Thyroid gland (tissue), 4 donors: Measurements from ENCODE around the gene DDX24. TPM values are rescaled to one million over a fixed set of nuclear protein-coding genes. Genes with fewer than 3 reads are reported as not detected.

Source experiments
- DNase-seq, 2 donors: peaks; one replicate each; pipeline ENCODE4 v3.0.0-alpha.2; 2019
- H3K27ac ChIP-seq, 3 donors: fragments of 200-600 bp; sonication (generic); 1 replicate in 2 of 3; 2 replicates in 1 of 3; pipeline ENCODE4 v1.5.1; 2016 to 2019; ENCODE audit warnings: mild to moderate bottlenecking in 1 of 3, moderate library complexity in 1 of 3
- H3K27me3 ChIP-seq: fragments of 200-600 bp; sonication (generic); one replicate; pipeline ENCODE4 v1.5.1; 2019
- H3K36me3 ChIP-seq, 2 donors: fragments of 200-600 bp; sonication (generic); one replicate each; pipeline ENCODE4 v1.5.1; 2016 to 2019
- H3K4me1 ChIP-seq, 2 donors: fragments of 200-600 bp; sonication (generic); one replicate each; pipeline ENCODE4 v1.5.1; 2017 to 2019
- H3K4me3 ChIP-seq, 3 donors: fragments of 200-600 bp; sonication (generic); replicated peaks in 1 of 3; 1 replicate in 2 of 3; 2 replicates in 1 of 3; pipeline ENCODE4 v1.5.1; 2016; ENCODE audit warnings: mild to moderate bottlenecking in 1 of 3
- H3K9me3 ChIP-seq: fragments of 200-600 bp; sonication (generic); one replicate; pipeline ENCODE4 v1.5.1; 2017
- POLR2A ChIP-seq, 2 donors: fragments of 450-650 bp; IDR thresholded peaks; one replicate each; pipeline ENCODE4 v1.6.1; 2017; ENCODE audit warnings: antibody characterized with exemption in 2 of 2, mild to moderate bottlenecking in 2 of 2, moderate library complexity in 1 of 2
- WGBS, 2 donors: methylation state at CpG; one replicate each; pipeline ENCODE4 v1.1.5; 2017; 5-methylcytosine and 5-hydroxymethylcytosine counted together
- intact Hi-C: fragments of 100-400 bp; cut with DNase I; formaldehyde crosslinking; loops from one replicate; pipeline ENCODE4 v1.15.1; 2023
- total RNA-seq, 4 donors: library from RNA; depleted of rRNA; stranded (reverse); fragments of >200 nt; gene quantifications; one replicate each; pipeline ENCODE4 v1.2.3, GENCODE V29; 2016
- TF ChIP-seq, protein P1 (sequence below), 6 experiments: fragments of 200-600 bp in 3 of 6; fragments of 450-650 bp in 3 of 6; sonication (generic) in 3 of 6; IDR thresholded peaks; one replicate each; pipeline ENCODE4 v1.5.1; 2016 to 2019; ENCODE audit warnings: antibody characterized with exemption in 6 of 6, mild to moderate bottlenecking in 2 of 6, inconsistent platforms in 1 of 6, moderate library complexity in 1 of 6

Gene DDX24
- total RNA-seq, 4 donors from 2014 or later: 139 to 209 (median 193) TPM

DNA sequence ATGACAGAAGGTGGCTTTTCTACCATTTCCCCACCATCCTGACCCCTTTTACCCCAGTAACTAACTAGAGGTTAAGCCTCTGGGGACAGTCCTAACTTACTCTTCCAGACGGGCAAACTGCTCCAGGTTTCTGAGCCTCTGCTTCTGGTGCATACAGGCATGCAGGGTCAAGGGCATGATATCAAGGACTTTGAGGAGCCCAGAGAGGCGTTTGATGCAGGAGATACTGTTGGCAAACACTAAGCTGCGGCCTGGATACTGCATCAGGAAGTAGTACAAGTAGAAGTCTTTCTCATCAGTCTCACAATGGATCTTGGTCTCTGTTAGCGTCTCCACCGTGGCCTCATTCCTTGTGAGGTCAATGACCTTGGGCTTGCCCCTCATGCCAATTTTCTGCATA, 21.0 kb downstream of the DDX24 start:
- no peak for DNase-seq
- intact Hi-C loops: no loop called here
- no peak overlapping the region for H3K4me3 ChIP-seq
- H3K9me3 ChIP-seq: no peaks in the 10 kb centered on the region
- H3K27ac ChIP-seq: no peak overlapping the region
- TF ChIP-seq, protein P1, sequence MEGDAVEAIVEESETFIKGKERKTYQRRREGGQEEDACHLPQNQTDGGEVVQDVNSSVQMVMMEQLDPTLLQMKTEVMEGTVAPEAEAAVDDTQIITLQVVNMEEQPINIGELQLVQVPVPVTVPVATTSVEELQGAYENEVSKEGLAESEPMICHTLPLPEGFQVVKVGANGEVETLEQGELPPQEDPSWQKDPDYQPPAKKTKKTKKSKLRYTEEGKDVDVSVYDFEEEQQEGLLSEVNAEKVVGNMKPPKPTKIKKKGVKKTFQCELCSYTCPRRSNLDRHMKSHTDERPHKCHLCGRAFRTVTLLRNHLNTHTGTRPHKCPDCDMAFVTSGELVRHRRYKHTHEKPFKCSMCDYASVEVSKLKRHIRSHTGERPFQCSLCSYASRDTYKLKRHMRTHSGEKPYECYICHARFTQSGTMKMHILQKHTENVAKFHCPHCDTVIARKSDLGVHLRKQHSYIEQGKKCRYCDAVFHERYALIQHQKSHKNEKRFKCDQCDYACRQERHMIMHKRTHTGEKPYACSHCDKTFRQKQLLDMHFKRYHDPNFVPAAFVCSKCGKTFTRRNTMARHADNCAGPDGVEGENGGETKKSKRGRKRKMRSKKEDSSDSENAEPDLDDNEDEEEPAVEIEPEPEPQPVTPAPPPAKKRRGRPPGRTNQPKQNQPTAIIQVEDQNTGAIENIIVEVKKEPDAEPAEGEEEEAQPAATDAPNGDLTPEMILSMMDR (IDR thresholded peaks at IDR 0.05): no peak
- TF ChIP-seq POLR2A (IDR thresholded peaks at IDR 0.05): no peak
- H3K4me1 ChIP-seq: peaks cover 0 to 7% of the 10 kb centered on the region in 2 donors
- H3K27me3 ChIP-seq: no peaks in the 10 kb centered on the region
- 75 to 82% methylated on average over 5 of the region's 5 CpGs for WGBS, 2 donors
- H3K36me3 ChIP-seq: peaks cover 57 to 73% of the 10 kb centered on the region in 2 donors

GRCh38 chr14:94058674-94059138, 22.3 kb downstream of the DDX24 start:
- H3K27me3 ChIP-seq: no peaks in the 10 kb centered on the region
- H3K4me3 ChIP-seq: no peak overlapping the region
- WGBS, 2 donors: 66 to 68% methylated on average over 5 of the region's 5 CpGs
- H3K9me3 ChIP-seq: no peaks in the 10 kb centered on the region
- TF ChIP-seq POLR2A (IDR thresholded peaks at IDR 0.05): no peak
- TF ChIP-seq, protein P1 (IDR thresholded peaks at IDR 0.05): no peak
- no peak for DNase-seq
- H3K27ac ChIP-seq: no peak overlapping the region
- intact Hi-C loops: no loop called here
- H3K36me3 ChIP-seq: peaks cover 69 to 85% of the 10 kb centered on the region in 2 donors
- peaks cover 0 to 7% of the 10 kb centered on the region in 2 donors for H3K4me1 ChIP-seq

DNA sequence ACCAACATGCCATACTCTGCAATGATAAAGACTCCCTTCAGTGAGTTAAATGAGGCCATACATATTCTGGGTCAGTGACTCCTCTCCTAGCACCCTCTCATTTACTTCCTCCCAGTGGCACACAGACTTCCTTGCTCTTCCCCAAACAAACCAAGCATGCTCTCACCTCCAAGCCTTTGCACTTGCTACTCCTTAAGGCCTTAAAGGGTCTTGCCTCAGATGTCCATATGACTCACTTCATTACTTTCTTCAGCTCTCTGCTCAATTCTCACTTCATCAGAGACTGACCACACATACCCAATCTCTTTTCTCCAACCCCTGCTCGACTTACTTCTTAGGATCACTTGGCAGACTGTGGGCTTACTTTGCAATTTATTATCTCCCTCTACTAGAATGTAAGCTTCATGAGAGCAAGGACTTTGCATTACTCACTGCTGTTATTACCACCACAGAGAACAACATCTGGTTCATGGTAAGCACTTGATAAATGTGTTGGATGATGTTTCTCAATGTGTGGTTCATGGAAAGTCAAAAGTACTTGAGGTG, 22.8 kb downstream of the DDX24 start:
- intact Hi-C loops: no loop called here
- H3K27me3 ChIP-seq: no peaks in the 10 kb centered on the region
- H3K4me1 ChIP-seq: peaks cover 0 to 7% of the 10 kb centered on the region in 2 donors
- peaks cover 74 to 88% of the 10 kb centered on the region in 2 donors for H3K36me3 ChIP-seq
- WGBS, 2 donors: 91 to 93% methylated on average over 1 of the region's 1 CpG
- DNase-seq: no peak
- TF ChIP-seq POLR2A (IDR thresholded peaks at IDR 0.05): no peak
- TF ChIP-seq, protein P1 (IDR thresholded peaks at IDR 0.05): no peak
- no peak overlapping the region for H3K27ac ChIP-seq
- H3K4me3 ChIP-seq: no peak overlapping the region
- no peaks in the 10 kb centered on the region for H3K9me3 ChIP-seq

DNA sequence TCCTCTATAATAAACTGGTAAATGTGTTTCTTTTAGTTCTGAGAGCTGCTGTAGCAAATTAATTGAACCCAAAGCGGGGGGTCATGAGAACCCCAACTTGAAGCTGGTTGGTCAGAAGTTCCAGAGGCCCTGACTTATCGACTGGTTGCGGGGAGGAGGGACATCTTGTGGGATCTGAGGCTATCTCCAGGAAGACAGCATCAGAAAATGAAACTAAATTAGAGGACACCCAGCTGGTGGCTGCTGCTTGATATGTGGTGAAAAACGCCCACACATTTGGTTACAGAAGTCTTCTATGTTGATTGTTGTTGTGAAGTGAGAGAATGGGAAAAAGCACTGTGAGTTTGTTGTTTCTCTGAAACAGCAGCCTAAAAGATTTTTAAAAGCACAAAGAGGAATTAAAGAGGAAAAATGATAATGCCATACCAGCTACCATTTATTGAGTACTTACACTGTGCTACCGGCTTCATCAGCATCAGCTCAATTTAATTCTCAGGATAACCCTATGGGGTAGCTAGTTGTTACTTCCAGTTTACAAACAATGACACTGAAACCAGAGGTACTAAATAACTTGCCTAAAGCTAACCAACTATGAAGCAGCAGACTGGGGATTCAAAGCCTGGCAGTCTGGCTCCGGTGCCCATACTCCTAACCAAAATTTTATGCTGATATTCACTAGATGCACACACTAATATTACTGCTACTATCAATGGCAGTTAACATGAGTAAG, 24.3 kb downstream of the DDX24 start:
- H3K36me3 ChIP-seq: peaks cover 83 to 95% of the 10 kb centered on the region in 2 donors
- TF ChIP-seq, protein P1 (IDR thresholded peaks at IDR 0.05): no peak
- no peak for TF ChIP-seq POLR2A (IDR thresholded peaks at IDR 0.05)
- H3K27me3 ChIP-seq: no peaks in the 10 kb centered on the region
- no peak for DNase-seq
- WGBS, 2 donors: 90 to 93% methylated on average over 6 of the region's 6 CpGs
- intact Hi-C loops: no loop called here
- no peak overlapping the region for H3K27ac ChIP-seq
- H3K9me3 ChIP-seq: no peaks in the 10 kb centered on the region
- H3K4me3 ChIP-seq: no peak overlapping the region
- peaks cover 0 to 7% of the 10 kb centered on the region in 2 donors for H3K4me1 ChIP-seq

GRCh38 chr14:94054936-94055335, 26.1 kb downstream of the DDX24 start:
- no peak for DNase-seq
- intact Hi-C loops: no loop called here
- H3K36me3 ChIP-seq: peaks cover 83 to 94% of the 10 kb centered on the region in 2 donors
- H3K4me1 ChIP-seq: peaks cover 0 to 7% of the 10 kb centered on the region in 2 donors
- no peaks in the 10 kb centered on the region for H3K27me3 ChIP-seq
- 92 to 94% methylated on average over 7 of the region's 7 CpGs for WGBS, 2 donors
- no peaks in the 10 kb centered on the region for H3K9me3 ChIP-seq
- no peak overlapping the region for H3K27ac ChIP-seq
- TF ChIP-seq POLR2A (IDR thresholded peaks at IDR 0.05): no peak
- TF ChIP-seq, protein P1 (IDR thresholded peaks at IDR 0.05): no peak
- no peak overlapping the region for H3K4me3 ChIP-seq
